Kidney (tissue), 14 donors: ENCODE measurements around the gene MRPL49. TPM values are rescaled to one million over a fixed set of nuclear protein-coding genes. Genes with fewer than 3 reads are reported as not detected.

Source experiments
- DNase-seq, 5 donors: peaks; one replicate each; pipeline ENCODE4 v3.0.0-alpha.2; 2013 to 2020
- FAIRE-seq: peaks from 2 replicates; lab custom pipeline; 2012; peaks lifted over from hg19 to GRCh38; lab: Jason Lieb, UNC
- H3K27ac ChIP-seq, 2 donors: one replicate each; pipeline ENCODE4 v1.7.0; 2013; ENCODE audit warnings: low read depth in 2 of 2, low read length in 2 of 2, inconsistent platforms in 1 of 2
- H3K27me3 ChIP-seq: one replicate; pipeline ENCODE4 v1.7.1; 2013; ENCODE audit warnings: low read length, inconsistent platforms; ENCODE audit not compliant: control insufficient read depth, insufficient read depth
- H3K36me3 ChIP-seq, 3 donors: one replicate each; pipeline versions ENCODE4 v1.7.0 to v1.7.1; 2013; ENCODE audit warnings: low read length in 3 of 3, control low read depth in 1 of 3, inconsistent platforms in 1 of 3; ENCODE audit not compliant: insufficient read depth in 3 of 3, control insufficient read depth in 2 of 3
- H3K4me1 ChIP-seq, 3 donors: one replicate each; pipeline versions ENCODE4 v1.7.0 to v1.7.1; 2013; ENCODE audit warnings: low read length in 3 of 3, inconsistent platforms in 1 of 3, low read depth in 1 of 3; ENCODE audit not compliant: control insufficient read depth in 2 of 3, insufficient read depth in 2 of 3
- H3K4me3 ChIP-seq, 3 donors: one replicate each; pipeline versions ENCODE4 v1.7.0 to v1.8.1; 2013; ENCODE audit warnings: low read length in 3 of 3, control low read depth in 1 of 3, inconsistent platforms in 1 of 3
- H3K9ac ChIP-seq, 3 donors: one replicate each; pipeline versions ENCODE4 v1.7.0 to v1.7.1; 2013; ENCODE audit warnings: low read length in 3 of 3, control low read depth in 1 of 3, inconsistent platforms in 1 of 3
- H3K9me3 ChIP-seq, 3 donors: one replicate each; pipeline versions ENCODE4 v1.7.0 to v1.7.1; 2013; ENCODE audit warnings: low read length in 3 of 3, control low read depth in 1 of 3, inconsistent platforms in 1 of 3; ENCODE audit not compliant: control insufficient read depth in 2 of 3, insufficient read depth in 1 of 3
- CTCF ChIP-seq: IDR thresholded peaks from 3 replicates; pipeline ENCODE4 v1.5.1; 2012; ENCODE audit warnings: mild to moderate bottlenecking, moderate library complexity, borderline replicate concordance; ENCODE audit not compliant: insufficient read depth; ENCODE audit errors: extremely low read depth
- intact Hi-C: fragments of 100-400 bp; cut with DNase I; formaldehyde crosslinking; loops from one replicate; pipeline ENCODE4 v1.11.1; 2022
- polyA plus RNA-seq: library from polyadenylated mRNA; stranded (reverse); fragments of 350-450 nt; fragmentation: Illumina TruSeq; extraction: RNeasy Lipid Tissue Mini Kit (QIAGEN cat#74804); gene quantifications from one replicate; pipeline ENCODE4 v1.2.3, GENCODE V29; 2014; ENCODE audit warnings: low read depth, low replicate concordance; ENCODE audit not compliant: insufficient read depth
- total RNA-seq: library from RNA; stranded (reverse); fragmentation: NEBNext Ultra II Directional; extraction: Animal tissue kit (Norgen Biotek cat#: 25700); gene quantifications from one replicate; pipeline ENCODE4 v1.2.1, GENCODE V29; 2021
- donor health status: control.
- donor health status: control.
- donor health status: control.
- donor health status: control.
- donor health status: control.
- donor health status: DM: yes; HTN: yes; CAD: no.
- donor health status: Normal renal cell carcinoma (clear cell type).

Gene MRPL49
- total and polyA plus RNA-seq, 2 donors from 2014 or later = 53.3 to 76.7 TPM

- Histone ChIP-seq H3K4me3 (no peak overlapping the region), H3K27me3 (no peaks in the 10 kb centered on the region), H3K4me1 (peaks cover 0 to 4% (median 0%) of the 10 kb centered on the region in 3 donors), H3K9me3 (no peaks in the 10 kb centered on the region), H3K9ac (no peak overlapping the region), H3K27ac (no peak overlapping the region), H3K36me3 (peaks cover 4 to 28% (median 9%) of the 10 kb centered on the region in 3 donors)
- no peak for DNase-seq
- TF ChIP-seq CTCF = no peak
- intact Hi-C loops = no loop called here
- no peak for FAIRE-seq
These were observed 31.5 kb upstream of the MRPL49 start for GRCh38 chr11:65090628-65091027.

- peak overlapping the region in 1 of 3 donors; percentile 67 for H3K9ac ChIP-seq
These were observed 26.7 kb upstream of the MRPL49 start for GRCh38 chr11:65095427-65095826.

GRCh38 chr11:65095974-65096806 lies 25.9 kb upstream of the MRPL49 start, which contains the start of gene VPS51:
VPS51 (plus strand) TSS chr11:65096214; CDS start chr11:65096251, 37 bp downstream.
- FAIRE-seq = no peak
- TF ChIP-seq CTCF = peak; percentile 8
- H3K9ac ChIP-seq = peak within 1 kb of the TSS; percentile 67 to 80 (median 71)
- H3K9me3 ChIP-seq = no peaks in the 10 kb centered on the region
- no peaks in the 10 kb centered on the region for H3K27me3 ChIP-seq
- H3K4me1 ChIP-seq = peaks cover 0 to 8% (median 7%) of the 10 kb centered on the region in 3 donors
- peak within 1 kb of the TSS; percentile 62 to 80 for H3K27ac ChIP-seq
- DNase-seq = peak; percentile 90 to 95 (median 94)
- intact Hi-C loops = no loop called here
- H3K4me3 ChIP-seq = peak within 1 kb of the TSS; percentile 87 to 94 (median 94)
- no peaks in the 10 kb centered on the region for H3K36me3 ChIP-seq

More at GRCh38 chr11:65095427-65095826, 26.7 kb upstream of the MRPL49 start:
- DNase-seq (no peak), FAIRE-seq (no peak)
- Histone ChIP-seq H3K9me3 (no peaks in the 10 kb centered on the region), H3K4me1 (peaks cover 0 to 8% (median 7%) of the 10 kb centered on the region in 3 donors), H3K27ac (peak overlapping the region in 1 of 2 donors; percentile 80), H3K36me3 (no peaks in the 10 kb centered on the region), H3K4me3 (peak overlapping the region in 2 of 3 donors; percentile 22 to 87), H3K27me3 (no peaks in the 10 kb centered on the region)
- no peak for TF ChIP-seq CTCF
- intact Hi-C loops = no loop called here
